Right cardiac atrium (tissue), 5 donors: ENCODE measurements around the gene SPP1. TPM values are rescaled to one million over a fixed set of nuclear protein-coding genes. Genes with fewer than 3 reads are reported as not detected.
A peak's percentile ranks its signal among the peaks of the same experiment; 100 is the strongest.

Source experiments
- ATAC-seq, 2 donors: fragments of 200-7000 bp; cut with Tn5 transposase; one replicate each; pipeline versions ENCODE4 v1.8.0 to v1.9.1; 2020; ENCODE audit warnings: moderate library complexity in 2 of 2, mild to moderate bottlenecking in 1 of 2
- DNase-seq, 3 donors: peaks; one replicate each; pipeline ENCODE4 v3.0.0-alpha.2; 2020
- H3K27ac ChIP-seq: one replicate; pipeline ENCODE4 v1.5.1; 2013; ENCODE audit warnings: mild to moderate bottlenecking, low read length, control low read depth, moderate library complexity
- H3K27me3 ChIP-seq: one replicate; pipeline ENCODE4 v1.6.1; 2013; ENCODE audit not compliant: control insufficient read depth, insufficient read depth
- H3K4me1 ChIP-seq: one replicate; pipeline ENCODE4 v1.6.1; 2013; ENCODE audit warnings: low read length; ENCODE audit not compliant: control insufficient read depth, insufficient read depth
- H3K4me3 ChIP-seq: one replicate; pipeline ENCODE4 v1.5.1; 2013; ENCODE audit warnings: low read length, control low read depth
- H3K9me3 ChIP-seq: one replicate; pipeline ENCODE4 v1.6.1; 2013; ENCODE audit warnings: low read length; ENCODE audit not compliant: control insufficient read depth
- WGBS: extraction: QIAGEN DNeasy Blood & Tissue Kit; methylation state at CpG from one replicate; pipeline ENCODE4 v1.1.7; 2013; 5-methylcytosine and 5-hydroxymethylcytosine counted together
- intact Hi-C, 4 donors: fragments of 100-400 bp; cut with DNase I; formaldehyde crosslinking; loops; one replicate each; pipeline versions ENCODE4 v1.11.0 to v1.14.0; 2022 to 2023
- polyA plus RNA-seq: library from polyadenylated mRNA; stranded (reverse); fragments of 200-250 nt; gene quantifications from one replicate; pipeline ENCODE4 v1.2.3, GENCODE V29; 2013
- total RNA-seq, 4 donors: library from RNA; stranded (reverse); fragmentation: NEBNext Ultra II Directional; extraction: Animal tissue kit (Norgen Biotek cat#: 25700); gene quantifications; one replicate each; pipeline ENCODE4 v1.2.1, GENCODE V29; 2021
- donor health status: healthy with polysubstance abuse.
- donor health status: DM: no; HTN: yes; CAD: no.
- donor health status: DM: no; HTN: no; CAD: no.
- donor health status: DM: no; HTN: yes; CAD: no; lungs with severe emphysema.
- donor health status: DM: yes; HTN: yes; CAD: no.

Gene SPP1
- total and polyA plus RNA-seq, 5 donors = 3.1 to 38.8 (median 20.9) TPM

DNA sequence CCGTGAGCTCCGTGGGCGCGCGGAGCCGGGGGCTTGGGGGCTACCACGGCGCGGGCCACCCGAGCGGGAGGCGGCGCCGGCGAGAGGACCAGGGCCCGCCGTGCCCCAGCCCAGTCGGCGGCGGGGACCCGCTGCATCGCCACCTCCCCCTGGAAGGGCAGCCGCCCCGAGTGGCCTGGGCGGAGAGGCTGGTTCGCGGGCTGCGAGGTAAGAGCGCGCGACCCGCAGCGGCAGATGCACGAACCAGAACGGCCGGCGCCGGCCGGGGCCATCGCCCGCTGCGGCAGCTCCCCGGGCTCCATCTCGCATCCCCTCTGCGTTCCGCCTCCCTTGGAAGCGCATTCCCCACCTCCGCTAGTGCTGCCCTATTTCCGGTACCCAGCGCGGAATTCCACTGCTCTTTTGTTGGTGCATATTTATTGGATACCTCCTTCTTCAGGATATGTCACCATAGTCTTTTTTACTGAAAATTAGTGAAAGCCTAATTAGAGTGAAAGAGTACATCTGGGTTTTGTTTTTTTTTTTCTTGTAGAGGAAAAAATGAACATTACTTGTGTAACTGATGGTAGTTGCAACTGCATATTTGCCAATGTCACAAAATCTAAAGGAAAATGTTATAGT, 32.7 kb downstream of the SPP1 start:
- no peaks in the 10 kb centered on the region for H3K9me3 ChIP-seq
- H3K27me3 ChIP-seq = no peaks in the 10 kb centered on the region
- DNase-seq (peak; percentile 50 to 76 (median 74)), ATAC-seq (peak; percentile 50 to 57)
- peak overlapping the region; percentile 22 for H3K27ac ChIP-seq
- H3K4me3 ChIP-seq = peak overlapping the region; percentile 67
- intact Hi-C loops = no loop called here
- peaks cover 3% of the 10 kb centered on the region for H3K4me1 ChIP-seq
- WGBS = under 1% methylated on average over 50 of the region's 51 CpGs

DNA sequence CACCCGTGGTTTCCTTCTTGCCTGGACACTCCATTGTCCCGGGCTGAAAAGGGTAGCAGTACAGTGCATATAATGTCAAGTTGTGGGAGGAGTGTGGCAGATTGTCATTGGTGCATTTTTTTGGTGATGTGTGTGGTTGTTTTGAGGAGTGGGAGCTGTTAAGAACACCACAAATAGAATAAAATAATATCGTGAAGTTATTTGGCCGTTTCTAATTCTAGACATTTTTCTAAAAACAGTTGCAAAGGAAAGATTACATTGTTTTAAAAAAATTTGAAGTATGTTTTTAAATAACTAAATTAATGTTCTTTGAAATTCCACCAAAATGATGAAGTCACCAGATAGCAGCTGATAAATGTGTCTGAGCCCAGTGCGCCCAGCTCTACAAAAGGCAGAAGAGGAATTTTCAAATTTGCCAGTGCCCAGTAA, 33.2 kb downstream of the SPP1 start:
- no peaks in the 10 kb centered on the region for H3K9me3 ChIP-seq
- DNase-seq (no peak), ATAC-seq (no peak)
- peaks cover 3% of the 10 kb centered on the region for H3K4me1 ChIP-seq
- WGBS = 14% methylated on average over 5 of the region's 5 CpGs
- no peaks in the 10 kb centered on the region for H3K27me3 ChIP-seq
- intact Hi-C loops = no loop called here
- H3K4me3 ChIP-seq = peak overlapping the region; percentile 67
- H3K27ac ChIP-seq = no peak overlapping the region

DNA sequence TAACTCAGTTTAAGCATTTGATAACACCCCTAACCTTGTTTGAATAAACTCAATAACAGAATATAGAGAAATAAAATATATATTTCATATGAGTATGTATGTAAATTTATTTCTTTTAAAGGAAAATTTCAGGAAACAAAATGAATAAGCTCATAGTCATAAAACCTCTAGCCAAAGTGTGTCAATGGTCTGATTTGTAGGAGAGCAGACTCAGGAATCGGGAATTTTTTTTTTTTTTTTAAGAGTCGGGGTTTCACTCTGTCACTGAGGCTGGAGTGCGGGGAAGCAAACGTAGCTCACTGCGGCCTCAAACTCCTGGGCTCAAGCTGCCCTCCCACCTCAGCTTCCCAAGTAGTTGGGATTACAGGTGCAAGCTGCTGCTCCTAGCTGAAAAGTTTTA, 34.4 kb downstream of the SPP1 start:
- intact Hi-C loops = no loop called here
- 73% methylated on average over 5 of the region's 5 CpGs for WGBS
- no peak for DNase-seq

DNA sequence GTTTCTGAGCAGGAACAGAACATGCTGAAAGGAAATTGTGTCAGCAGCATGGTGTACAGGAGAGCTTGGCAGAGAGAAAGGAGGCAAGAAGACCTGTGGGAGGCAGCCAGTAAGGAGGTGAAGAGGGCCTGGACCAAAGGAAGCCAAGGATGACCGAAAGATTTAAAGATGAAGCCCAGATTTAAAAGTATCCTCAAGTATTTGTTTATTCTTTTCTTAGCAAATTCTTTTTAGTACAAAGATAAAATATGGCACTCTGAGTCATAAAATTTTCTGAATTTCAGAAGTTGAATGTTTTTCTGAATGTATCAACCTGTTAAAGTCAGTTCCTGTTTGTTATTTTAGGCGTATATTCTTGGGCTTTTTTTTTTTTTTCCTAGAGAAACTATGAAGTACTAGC, 35.5 kb downstream of the SPP1 start:
- Histone ChIP-seq H3K4me3 (no peak overlapping the region), H3K9me3 (no peaks in the 10 kb centered on the region), H3K4me1 (peaks cover 3% of the 10 kb centered on the region), H3K27me3 (no peaks in the 10 kb centered on the region), H3K27ac (no peak overlapping the region)
- WGBS = 50% methylated on average over 2 of the region's 2 CpGs
- ATAC-seq (no peak), DNase-seq (no peak)
- intact Hi-C loops = no loop called here

More for the DNA sequence above, 34.4 kb downstream of the SPP1 start:
- no peaks in the 10 kb centered on the region for H3K27me3 ChIP-seq
- no peaks in the 10 kb centered on the region for H3K9me3 ChIP-seq
- peaks cover 3% of the 10 kb centered on the region for H3K4me1 ChIP-seq
- H3K4me3 ChIP-seq = no peak overlapping the region
- ATAC-seq = no peak
- no peak overlapping the region for H3K27ac ChIP-seq

DNA sequence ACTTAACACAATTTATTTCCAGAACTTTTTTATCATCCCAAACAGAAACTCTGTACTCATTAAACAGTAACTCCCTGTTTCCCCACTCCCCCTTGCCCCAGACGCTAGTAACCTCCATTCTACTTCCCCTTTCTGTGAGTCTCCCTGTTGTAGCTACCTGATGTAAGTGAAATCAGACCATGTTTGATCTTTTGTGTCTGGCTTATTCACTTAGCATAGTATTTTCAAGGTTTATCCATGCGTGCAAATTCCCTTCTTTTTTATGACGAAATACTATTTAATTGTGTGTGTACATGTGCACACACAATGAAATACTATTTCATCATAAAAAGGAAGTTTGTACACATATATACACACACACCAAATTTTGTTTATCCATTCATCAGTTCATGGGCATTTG, 37.1 kb downstream of the SPP1 start:
- DNase-seq (no peak), ATAC-seq (no peak)
- 79% methylated on average over 3 of the region's 3 CpGs for whole genome bisulfite sequencing
- H3K27ac ChIP-seq = no peak overlapping the region
- H3K4me3 ChIP-seq = no peak overlapping the region
- intact Hi-C loops = no loop called here
- no peaks in the 10 kb centered on the region for H3K27me3 ChIP-seq
- no peaks in the 10 kb centered on the region for H3K9me3 ChIP-seq
- H3K4me1 ChIP-seq = no peaks in the 10 kb centered on the region

DNA sequence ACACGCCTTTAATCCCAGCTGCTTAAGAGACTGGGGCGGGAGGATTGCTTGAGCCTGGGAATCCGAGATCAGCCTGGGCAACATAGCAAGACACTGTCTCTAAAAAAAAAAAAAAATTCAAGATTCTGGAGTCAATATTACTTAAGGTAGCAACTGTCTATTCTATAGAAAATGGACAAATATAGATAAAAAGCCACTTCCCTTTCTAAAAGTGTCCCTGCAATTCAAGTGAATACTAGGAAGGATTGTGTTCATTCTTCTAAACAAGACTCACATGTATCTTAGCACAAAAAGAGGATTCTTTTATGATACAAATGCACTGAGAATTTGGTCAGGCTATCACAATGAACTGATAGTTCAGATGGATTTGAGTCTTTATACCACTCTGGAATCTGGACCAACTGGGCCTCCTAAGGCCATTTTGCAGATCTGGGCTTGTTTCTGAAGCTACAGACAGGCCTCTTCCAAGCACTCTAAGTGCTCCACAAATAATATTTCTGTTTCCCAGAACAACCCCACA, 38.9 kb downstream of the SPP1 start:
- ATAC-seq (no peak), DNase-seq (no peak)
- no peaks in the 10 kb centered on the region for H3K27me3 ChIP-seq
- WGBS = 92% methylated on average over 3 of the region's 3 CpGs
- H3K27ac ChIP-seq = no peak overlapping the region
- peaks cover 2% of the 10 kb centered on the region for H3K4me1 ChIP-seq
- intact Hi-C loops = no loop called here
- H3K9me3 ChIP-seq = no peaks in the 10 kb centered on the region
- no peak overlapping the region for H3K4me3 ChIP-seq

DNA sequence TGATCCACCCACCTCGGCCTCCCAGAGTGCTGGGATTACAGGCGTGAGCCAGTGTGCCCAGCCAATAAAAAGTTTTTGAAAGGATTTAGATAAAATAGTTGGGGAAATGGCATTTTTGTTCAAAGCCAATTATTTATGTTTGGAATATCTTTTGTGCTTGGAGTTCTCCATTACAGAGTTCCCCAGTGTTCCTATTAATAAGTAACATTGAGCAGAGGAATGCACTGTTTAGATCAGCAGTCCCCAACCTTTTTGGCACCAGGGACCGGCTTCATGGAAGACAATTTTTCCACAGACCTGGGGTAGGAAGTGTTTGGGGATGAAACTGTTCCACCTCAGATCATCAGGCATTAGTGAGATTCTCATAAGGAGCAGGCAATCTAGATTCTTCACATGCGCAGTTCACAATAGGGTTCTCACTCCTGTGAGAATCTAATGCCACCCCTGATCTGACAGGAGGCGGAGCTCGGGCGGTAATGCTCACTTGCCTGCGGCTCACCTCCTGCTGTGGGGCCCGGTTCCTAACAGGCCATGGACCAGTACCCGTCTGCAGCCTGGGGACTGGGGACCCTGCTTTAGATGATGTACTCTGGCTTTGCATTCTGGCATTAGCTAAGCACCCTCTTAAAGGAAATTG, 40.3 kb downstream of the SPP1 start:
- intact Hi-C loops = no loop called here
- no peak for ATAC-seq
- DNase-seq = no peak
- Histone ChIP-seq H3K27me3 (no peaks in the 10 kb centered on the region), H3K27ac (no peak overlapping the region), H3K4me1 (peaks cover 4% of the 10 kb centered on the region), H3K4me3 (no peak overlapping the region), H3K9me3 (no peaks in the 10 kb centered on the region)
- WGBS = 88% methylated on average over 10 of the region's 10 CpGs

DNA sequence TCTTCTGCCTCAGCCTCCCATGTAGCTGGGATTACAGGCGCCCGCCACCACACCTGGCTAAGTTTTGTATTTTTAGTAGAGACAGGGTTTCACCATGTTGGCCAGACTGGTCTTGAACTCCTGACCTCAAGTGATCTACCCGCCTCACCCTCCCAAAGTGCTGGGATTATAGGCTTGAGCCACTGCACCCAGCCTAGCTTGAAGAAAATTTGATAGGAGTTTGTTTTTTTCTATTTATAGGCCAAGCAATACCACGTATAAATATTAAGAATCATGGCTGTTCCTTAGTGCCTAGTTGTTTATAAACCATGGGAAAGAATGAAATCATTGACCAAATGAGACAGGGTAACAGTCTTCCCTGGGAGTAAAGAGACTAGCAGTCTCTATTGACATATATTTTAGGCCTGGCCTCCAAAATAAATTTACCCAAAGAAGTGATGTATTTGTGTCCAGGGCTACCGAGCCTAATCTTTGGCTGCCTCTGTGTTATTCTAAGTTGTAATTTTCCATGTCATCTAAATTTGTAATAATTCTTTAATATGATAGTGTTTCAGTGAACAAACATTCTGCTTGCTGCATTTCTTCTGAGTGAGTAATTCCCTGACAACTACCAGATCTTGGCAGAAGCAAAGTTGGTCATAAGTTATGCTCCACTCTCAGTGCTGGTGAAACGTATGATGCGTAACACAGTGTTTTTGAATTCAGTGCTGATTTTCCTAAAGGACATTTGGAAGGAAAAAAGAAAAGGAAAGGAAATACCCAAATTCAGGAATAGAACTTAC, 42.2 kb downstream of the SPP1 start:
- Histone ChIP-seq H3K4me1 (peaks cover 4% of the 10 kb centered on the region), H3K4me3 (peak overlapping the region; percentile 3), H3K27me3 (no peaks in the 10 kb centered on the region), H3K9me3 (no peaks in the 10 kb centered on the region), H3K27ac (peak overlapping the region; percentile 66)
- intact Hi-C loops = no loop called here
- DNase-seq = no peak
- WGBS = 57% methylated on average over 7 of the region's 7 CpGs
- peak; percentile 94 for ATAC-seq

DNA sequence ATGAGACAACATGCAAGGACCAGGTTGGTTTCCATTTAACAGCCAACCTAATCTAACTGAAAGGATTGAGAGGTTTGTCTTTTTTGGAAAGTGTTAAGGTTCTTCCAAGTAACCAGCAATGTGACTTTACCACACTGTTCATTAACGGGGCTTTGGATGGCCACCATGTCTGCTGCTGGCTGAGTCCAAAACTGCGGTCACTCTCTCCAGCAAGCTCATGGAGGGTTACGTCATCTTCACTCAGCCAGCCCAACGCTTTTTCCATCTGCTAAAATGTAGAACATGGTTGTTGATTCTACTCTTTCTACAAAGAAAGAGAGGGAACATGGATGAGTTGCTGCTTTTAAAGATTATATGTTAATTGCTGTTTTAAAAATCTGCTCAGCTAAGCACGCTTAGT, 43.0 kb downstream of the SPP1 start:
- peak; percentile 75 to 86 for ATAC-seq
- DNase-seq = peak; percentile 53 to 81 (median 63)
- peak overlapping the region; percentile 3 for H3K4me3 ChIP-seq
- intact Hi-C loops = no loop called here
- WGBS = 57% methylated on average over 5 of the region's 5 CpGs
- peaks cover 4% of the 10 kb centered on the region for H3K4me1 ChIP-seq
- peak overlapping the region; percentile 91 for H3K27ac ChIP-seq
- H3K9me3 ChIP-seq = no peaks in the 10 kb centered on the region
- H3K27me3 ChIP-seq = no peaks in the 10 kb centered on the region

DNA sequence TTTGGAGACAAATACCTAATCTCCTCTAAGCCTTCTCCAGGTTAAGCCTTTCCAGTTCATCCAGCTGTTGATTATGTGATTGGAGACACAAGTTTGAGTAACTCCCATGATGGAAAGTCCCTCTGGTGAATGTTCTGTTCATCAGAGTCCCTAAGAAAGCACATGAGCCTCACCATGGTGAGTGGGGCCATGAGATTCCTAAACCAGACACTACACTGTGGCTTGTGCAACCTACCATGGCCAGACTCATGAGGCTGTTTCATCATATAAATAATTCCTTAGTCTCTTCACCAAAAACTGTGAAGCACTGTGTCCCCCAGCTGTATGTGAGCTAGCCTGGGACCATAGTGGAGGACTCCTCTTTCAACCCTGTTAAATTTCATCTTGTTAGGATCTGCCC, 46.3 kb downstream of the SPP1 start:
- no peak for DNase-seq
- Histone ChIP-seq H3K4me1 (peaks cover 4% of the 10 kb centered on the region), H3K27me3 (no peaks in the 10 kb centered on the region), H3K27ac (no peak overlapping the region), H3K4me3 (no peak overlapping the region), H3K9me3 (no peaks in the 10 kb centered on the region)
- ATAC-seq = peak in 1 of 2 donors; percentile 31
- intact Hi-C loops = no loop called here

DNA sequence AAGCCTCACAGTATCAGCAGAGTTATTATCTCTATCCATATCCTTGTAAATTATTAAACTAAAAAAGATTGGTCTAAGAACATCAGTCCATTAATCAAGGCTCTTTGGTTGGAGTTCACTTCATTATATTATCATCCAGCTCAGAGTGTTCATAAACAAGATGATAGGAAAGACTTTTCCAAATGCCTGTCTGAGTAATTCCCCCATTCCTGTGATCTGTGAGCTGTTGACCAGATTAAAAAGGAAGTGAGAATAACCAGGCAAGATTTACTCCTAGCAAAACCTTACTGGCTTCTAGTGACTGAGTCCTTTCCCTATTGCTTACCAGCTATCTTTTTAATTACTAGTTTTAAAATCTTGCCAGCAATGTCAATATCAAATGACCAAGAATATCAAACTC, 46.8 kb downstream of the SPP1 start:
- Histone ChIP-seq H3K4me1 (peaks cover 4% of the 10 kb centered on the region), H3K4me3 (no peak overlapping the region), H3K9me3 (no peaks in the 10 kb centered on the region), H3K27ac (no peak overlapping the region), H3K27me3 (no peaks in the 10 kb centered on the region)
- DNase-seq (no peak), ATAC-seq (no peak)
- intact Hi-C loops = no loop called here
